MM.1S (cell line): ENCODE data around the gene BAZ1A.

Source experiments
- DNase-seq: peaks from one replicate; pipeline ENCODE4 v3.0.0-alpha.2; 2015
- H2AFZ ChIP-seq: fragments of 300-600 bp; sonication (generic); 2 replicates; pipeline ENCODE4 v1.6.0; 2016; ENCODE audit warnings: antibody characterized with exemption, low read length
- H3F3A ChIP-seq: fragments of 300-600 bp; sonication (generic); 2 replicates; pipeline ENCODE4 v1.6.1; 2016; ENCODE audit warnings: mild to moderate bottlenecking, antibody characterized with exemption, low read length, moderate library complexity, mixed read lengths; ENCODE audit not compliant: insufficient read depth
- H3K27ac ChIP-seq: fragments of 300-600 bp; sonication (generic); 2 replicates; pipeline ENCODE4 v1.5.1; 2016; ENCODE audit warnings: mild to moderate bottlenecking, low read length
- H3K27me3 ChIP-seq: fragments of 300-600 bp; sonication (generic); replicated peaks from 2 replicates; pipeline ENCODE4 v1.6.0; 2016; ENCODE audit warnings: low read length; ENCODE audit not compliant: insufficient read depth
- H3K36me3 ChIP-seq: fragments of 300-600 bp; sonication (generic); replicated peaks from 2 replicates; pipeline ENCODE4 v1.6.1; 2016; ENCODE audit warnings: mild to moderate bottlenecking, low read length, mixed read lengths; ENCODE audit not compliant: insufficient read depth
- H3K4me1 ChIP-seq: fragments of 300-600 bp; sonication (generic); 2 replicates; pipeline ENCODE4 v1.6.1; 2016; ENCODE audit warnings: low read length, mixed read lengths
- H3K4me2 ChIP-seq: fragments of 300-600 bp; sonication (generic); 2 replicates; pipeline ENCODE4 v1.6.0; 2016; ENCODE audit warnings: low read depth, low read length
- H3K4me3 ChIP-seq: fragments of 300-600 bp; sonication (generic); 2 replicates; pipeline ENCODE4 v1.5.1; 2016; ENCODE audit warnings: low read length, mixed read lengths
- H3K79me2 ChIP-seq: fragments of 300-600 bp; sonication (generic); 2 replicates; pipeline ENCODE4 v1.6.1; 2016; ENCODE audit warnings: mixed run types, low read length, mixed read lengths
- H3K9ac ChIP-seq: fragments of 300-600 bp; sonication (generic); 2 replicates; pipeline ENCODE4 v1.6.1; 2016; ENCODE audit warnings: low read length, mixed read lengths
- H3K9me2 ChIP-seq: fragments of 300-600 bp; sonication (generic); replicated peaks from 2 replicates; pipeline ENCODE4 v1.6.1; 2016; ENCODE audit warnings: mild to moderate bottlenecking, low read length, mixed read lengths; ENCODE audit not compliant: insufficient read depth
- H3K9me3 ChIP-seq: fragments of 300-600 bp; sonication (generic); replicated peaks from 2 replicates; pipeline ENCODE4 v1.6.1; 2016; ENCODE audit warnings: mild to moderate bottlenecking, low read length, mixed read lengths; ENCODE audit not compliant: insufficient read depth
- H4K20me1 ChIP-seq: fragments of 300-600 bp; sonication (generic); 2 replicates; pipeline ENCODE4 v1.6.1; 2016; ENCODE audit warnings: mild to moderate bottlenecking, low read length, moderate library complexity, mixed read lengths; ENCODE audit not compliant: insufficient read depth
- EZH2 ChIP-seq: fragments of 300-600 bp; sonication (generic); optimal IDR thresholded peaks from 2 replicates; pipeline ENCODE3; 2017; ENCODE audit warnings: low read depth, mild to moderate bottlenecking, antibody characterized with exemption, low read length, mixed read lengths
- EZH2phosphoT487 ChIP-seq: fragments of 300-600 bp; sonication (generic); IDR thresholded peaks from 2 replicates; pipeline ENCODE4 v1.6.1; 2018; ENCODE audit warnings: antibody characterized with exemption, low read length
- TF ChIP-seq, protein P1 (sequence below): fragments of 300-600 bp; sonication (generic); IDR thresholded peaks from 2 replicates; pipeline ENCODE4 v1.5.1; 2016; ENCODE audit warnings: antibody characterized with exemption, low read length, mixed read lengths

The BAZ1A gene

DNA sequence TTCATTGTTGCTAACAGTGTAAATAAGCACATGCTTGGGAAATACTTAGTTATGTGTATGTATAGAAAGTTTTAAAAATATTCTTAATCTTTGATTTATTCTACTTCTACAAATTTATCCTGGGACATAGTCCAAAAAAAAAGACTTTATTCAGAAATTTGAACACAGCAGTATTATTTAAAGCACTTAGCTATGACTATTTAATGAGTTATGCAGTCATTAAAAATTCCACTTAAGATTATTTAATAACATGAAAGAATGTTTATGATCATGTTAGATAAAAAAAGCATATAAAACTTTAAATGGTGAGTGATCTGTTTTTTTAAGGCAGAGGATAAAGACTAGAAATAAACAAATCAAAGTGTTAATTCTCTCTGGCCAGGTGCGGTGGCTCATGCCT, 78.3 kb downstream of the BAZ1A start:
- no peaks in the 10 kb centered on the region for H3K9me3 ChIP-seq
- no peak overlapping the region for H3K4me3 ChIP-seq
- H2AFZ ChIP-seq = no peak overlapping the region
- no peaks in the 10 kb centered on the region for H4K20me1 ChIP-seq
- H3K4me1 ChIP-seq = no peaks in the 10 kb centered on the region
- H3K4me2 ChIP-seq = no peak overlapping the region
- H3K9ac ChIP-seq = no peak overlapping the region
- DNase-seq = no peak
- no peaks in the 10 kb centered on the region for H3K27me3 ChIP-seq
- TF ChIP-seq EZH2phosphoT487 (no peak), EZH2 (no peak)
- TF ChIP-seq, protein P1, sequence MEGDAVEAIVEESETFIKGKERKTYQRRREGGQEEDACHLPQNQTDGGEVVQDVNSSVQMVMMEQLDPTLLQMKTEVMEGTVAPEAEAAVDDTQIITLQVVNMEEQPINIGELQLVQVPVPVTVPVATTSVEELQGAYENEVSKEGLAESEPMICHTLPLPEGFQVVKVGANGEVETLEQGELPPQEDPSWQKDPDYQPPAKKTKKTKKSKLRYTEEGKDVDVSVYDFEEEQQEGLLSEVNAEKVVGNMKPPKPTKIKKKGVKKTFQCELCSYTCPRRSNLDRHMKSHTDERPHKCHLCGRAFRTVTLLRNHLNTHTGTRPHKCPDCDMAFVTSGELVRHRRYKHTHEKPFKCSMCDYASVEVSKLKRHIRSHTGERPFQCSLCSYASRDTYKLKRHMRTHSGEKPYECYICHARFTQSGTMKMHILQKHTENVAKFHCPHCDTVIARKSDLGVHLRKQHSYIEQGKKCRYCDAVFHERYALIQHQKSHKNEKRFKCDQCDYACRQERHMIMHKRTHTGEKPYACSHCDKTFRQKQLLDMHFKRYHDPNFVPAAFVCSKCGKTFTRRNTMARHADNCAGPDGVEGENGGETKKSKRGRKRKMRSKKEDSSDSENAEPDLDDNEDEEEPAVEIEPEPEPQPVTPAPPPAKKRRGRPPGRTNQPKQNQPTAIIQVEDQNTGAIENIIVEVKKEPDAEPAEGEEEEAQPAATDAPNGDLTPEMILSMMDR = no peak
- no peak overlapping the region for H3K27ac ChIP-seq
- H3K36me3 ChIP-seq = no peaks in the 10 kb centered on the region
- H3K79me2 ChIP-seq = no peaks in the 10 kb centered on the region
- H3F3A ChIP-seq = no peaks in the 10 kb centered on the region
- no peaks in the 10 kb centered on the region for H3K9me2 ChIP-seq

DNA sequence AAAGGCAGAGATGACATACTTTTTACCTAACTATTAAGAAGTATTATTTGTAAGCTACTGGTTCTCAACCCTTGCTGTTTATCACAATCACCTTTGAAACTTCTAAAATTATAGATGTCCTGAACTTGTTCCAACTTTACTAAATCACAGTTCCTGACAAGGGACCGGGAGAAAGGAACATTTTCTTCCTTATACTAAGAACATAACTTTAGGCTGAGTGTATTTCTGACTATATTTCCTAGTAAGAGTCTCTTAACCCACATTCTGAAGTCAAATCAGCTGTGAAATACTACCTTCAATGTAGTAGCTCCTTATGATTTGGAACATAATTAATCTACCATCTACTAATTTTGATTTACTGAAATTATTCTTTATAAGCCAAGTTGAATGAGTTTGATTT, 80.2 kb downstream of the BAZ1A start:
- H3K27ac ChIP-seq = no peak overlapping the region
- H3K36me3 ChIP-seq = no peaks in the 10 kb centered on the region
- no peaks in the 10 kb centered on the region for H3F3A ChIP-seq
- H4K20me1 ChIP-seq = no peaks in the 10 kb centered on the region
- no peaks in the 10 kb centered on the region for H3K4me1 ChIP-seq
- no peak overlapping the region for H3K4me2 ChIP-seq
- no peak for DNase-seq
- no peaks in the 10 kb centered on the region for H3K27me3 ChIP-seq
- no peaks in the 10 kb centered on the region for H3K79me2 ChIP-seq
- H3K9ac ChIP-seq = no peak overlapping the region
- H3K9me2 ChIP-seq = no peaks in the 10 kb centered on the region
- no peak overlapping the region for H2AFZ ChIP-seq
- no peaks in the 10 kb centered on the region for H3K9me3 ChIP-seq
- TF ChIP-seq EZH2phosphoT487 = no peak
- H3K4me3 ChIP-seq = no peak overlapping the region

DNA sequence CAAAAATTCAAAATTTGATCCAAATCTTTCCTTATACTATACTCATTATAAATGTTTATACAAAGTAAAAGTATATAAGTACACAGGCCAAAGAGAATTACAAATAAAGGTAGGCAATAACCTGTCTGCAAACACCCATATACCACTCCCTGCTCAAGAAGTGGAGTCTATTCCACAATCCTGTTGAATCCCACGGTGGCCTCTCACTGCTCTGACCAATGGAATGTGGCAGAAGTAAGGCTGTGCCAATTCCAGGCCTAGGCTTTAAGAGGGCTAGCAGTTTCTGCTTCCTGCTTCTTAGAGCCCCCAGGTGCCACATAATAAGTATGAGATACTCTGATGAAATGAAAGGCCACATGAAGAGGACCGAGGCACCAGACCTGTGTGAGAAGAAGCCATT, 80.9 kb downstream of the BAZ1A start:
- Histone ChIP-seq H3K27ac (no peak overlapping the region), H3F3A (no peaks in the 10 kb centered on the region), H4K20me1 (no peaks in the 10 kb centered on the region), H3K9ac (no peak overlapping the region), H3K9me3 (no peaks in the 10 kb centered on the region), H3K4me2 (no peak overlapping the region), H3K36me3 (no peaks in the 10 kb centered on the region), H3K4me1 (no peaks in the 10 kb centered on the region), H3K79me2 (no peaks in the 10 kb centered on the region), H2AFZ (no peak overlapping the region), H3K9me2 (no peaks in the 10 kb centered on the region), H3K27me3 (no peaks in the 10 kb centered on the region), H3K4me3 (no peak overlapping the region)
- no peak for DNase-seq
- TF ChIP-seq EZH2phosphoT487 (no peak), EZH2 (no peak)
- TF ChIP-seq, protein P1 = no peak

DNA sequence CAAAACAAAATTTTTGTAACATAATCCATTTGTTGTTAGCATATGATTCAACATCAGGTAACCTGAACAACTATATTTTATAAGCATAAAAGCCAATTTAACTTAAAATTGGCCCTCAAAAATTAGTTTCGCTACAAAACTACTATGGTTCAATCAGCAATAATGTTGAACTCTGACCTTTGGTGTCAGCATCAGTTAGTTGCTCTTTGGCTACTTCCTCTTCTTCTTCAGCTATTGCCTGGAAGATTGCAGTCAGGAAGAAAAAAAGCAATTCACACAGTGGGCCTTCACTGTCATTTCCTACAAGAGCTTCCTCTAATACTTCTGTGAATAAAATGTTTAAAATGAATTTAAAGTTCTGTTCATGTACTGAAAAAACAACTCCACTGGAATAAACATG, 82.6 kb downstream of the BAZ1A start:
- H3F3A ChIP-seq = no peaks in the 10 kb centered on the region
- DNase-seq = no peak
- no peaks in the 10 kb centered on the region for H4K20me1 ChIP-seq
- H3K4me2 ChIP-seq = no peak overlapping the region
- H3K9ac ChIP-seq = no peak overlapping the region
- H3K9me3 ChIP-seq = no peaks in the 10 kb centered on the region
- H3K79me2 ChIP-seq = no peaks in the 10 kb centered on the region
- no peaks in the 10 kb centered on the region for H3K9me2 ChIP-seq
- H3K27ac ChIP-seq = no peak overlapping the region
- H3K36me3 ChIP-seq = no peaks in the 10 kb centered on the region
- no peaks in the 10 kb centered on the region for H3K4me1 ChIP-seq
- no peak overlapping the region for H3K4me3 ChIP-seq
- TF ChIP-seq, protein P1 = no peak
- no peak for TF ChIP-seq EZH2
- TF ChIP-seq EZH2phosphoT487 = no peak
- no peaks in the 10 kb centered on the region for H3K27me3 ChIP-seq
- no peak overlapping the region for H2AFZ ChIP-seq
